Measurements from ENCODE around the gene IQGAP1. TPM values are rescaled to one million over a fixed set of nuclear protein-coding genes. Genes with fewer than 3 reads are reported as not detected.

Gene IQGAP1
- total and polyA plus RNA-seq, 9 of the 15 experiments (the other 6 are each of a cell fraction or from before 2014, with no cell fraction given) = 37.6 to 143 (median 77.7) TPM

DNA sequence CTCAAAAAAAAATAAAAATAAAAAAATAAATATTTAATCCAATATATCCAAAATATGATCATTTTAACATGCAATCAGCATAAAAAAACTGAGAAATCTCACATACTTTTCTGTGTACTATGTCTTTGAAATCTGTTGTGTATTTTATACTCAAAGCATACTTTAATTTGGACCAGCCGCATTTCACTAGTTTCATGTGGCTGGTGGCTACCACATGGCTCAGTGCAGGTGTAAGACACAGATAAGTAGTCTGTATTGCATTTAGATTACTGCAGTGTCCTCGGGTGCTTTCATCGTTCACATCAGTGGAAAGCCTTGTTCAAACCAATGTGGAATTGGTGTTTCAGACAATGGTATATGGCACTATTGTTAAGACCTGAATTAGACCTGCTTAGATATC, 152.7 kb downstream of the IQGAP1 start (continued):
- TF ChIP-seq CCNT2 (IDR thresholded peaks at IDR 0.05; ENCODE audit: borderline replicate concordance, extremely low read depth, insufficient read length, low read depth, low read length) (no peak), FOXJ2 (tag; IDR thresholded peaks at IDR 0.05) (no peak), RFX1 (IDR thresholded peaks at IDR 0.05) (no peak), C11orf30 (IDR thresholded peaks at IDR 0.05; ENCODE audit: low read depth) (peak; percentile 26; the same call in 1 of the 2 replicates), RCOR1 (IDR thresholded peaks at IDR 0.05; ENCODE audit: borderline replicate concordance in 1 of 2, low read depth in 2 of 2, low read length in 2 of 2) (peak in 1 of 2 experiments; percentile 72; a peak in 1 of 4 replicates), HES1 (IDR thresholded peaks at IDR 0.05; ENCODE audit: low read depth) (peak; percentile 56; the same call in 1 of the 2 replicates), MECOM (CRISPR knock-in tag; IDR thresholded peaks at IDR 0.05) (0 out of 2 replicates have a peak, but pooled peaks have one; percentile 50), POLR2AphosphoS5 (IDR thresholded peaks at IDR 0.05; ENCODE audit: control insufficient read depth, insufficient read depth, low read depth, low read length) (peak; percentile 78), KLF16 (IDR thresholded peaks at IDR 0.05) (peak; percentile 54; the same call in 1 of the 2 replicates), ID3 (CRISPR knock-in tag; IDR thresholded peaks at IDR 0.05) (no peak), ID3 (tag; IDR thresholded peaks at IDR 0.05) (no peak), MEIS2 (IDR thresholded peaks at IDR 0.05; ENCODE audit: partially characterized antibody) (peak; percentile 48), FUS (optimal IDR thresholded peaks at IDR 0.05; ENCODE audit: low read depth, low read length) (no peak), RAD21 (CRISPR knock-in tag; conservative IDR thresholded peaks at IDR 0.05 in 1 of 2, IDR thresholded peaks at IDR 0.05 in 1 of 2) (0 out of 4 replicates have a peak, but pooled peaks of 1 of the 2 experiments have one; percentile 3), ZNF408 (CRISPR knock-in tag; IDR thresholded peaks at IDR 0.05; ENCODE audit: low read depth) (no peak), SMAD4 (CRISPR knock-in tag; conservative IDR thresholded peaks at IDR 0.05) (0 out of 2 replicates have a peak, but pooled peaks have one; percentile 49), ZNF561 (CRISPR knock-in tag; conservative IDR thresholded peaks at IDR 0.05) (no peak), NCOR1 (IDR thresholded peaks at IDR 0.05) (peak; percentile 77), SMARCC2 (IDR thresholded peaks at IDR 0.05; ENCODE audit: low read depth) (no peak), PHTF2 (CRISPR knock-in tag; IDR thresholded peaks at IDR 0.05) (no peak), SOX6 (IDR thresholded peaks at IDR 0.05) (peak; percentile 90), ELK1 (CRISPR knock-in tag; IDR thresholded peaks at IDR 0.05) (no peak), MTA2 (IDR thresholded peaks at IDR 0.05; ENCODE audit: low read depth) (peak; percentile 80)
- TF ChIP-seq, protein P1, sequence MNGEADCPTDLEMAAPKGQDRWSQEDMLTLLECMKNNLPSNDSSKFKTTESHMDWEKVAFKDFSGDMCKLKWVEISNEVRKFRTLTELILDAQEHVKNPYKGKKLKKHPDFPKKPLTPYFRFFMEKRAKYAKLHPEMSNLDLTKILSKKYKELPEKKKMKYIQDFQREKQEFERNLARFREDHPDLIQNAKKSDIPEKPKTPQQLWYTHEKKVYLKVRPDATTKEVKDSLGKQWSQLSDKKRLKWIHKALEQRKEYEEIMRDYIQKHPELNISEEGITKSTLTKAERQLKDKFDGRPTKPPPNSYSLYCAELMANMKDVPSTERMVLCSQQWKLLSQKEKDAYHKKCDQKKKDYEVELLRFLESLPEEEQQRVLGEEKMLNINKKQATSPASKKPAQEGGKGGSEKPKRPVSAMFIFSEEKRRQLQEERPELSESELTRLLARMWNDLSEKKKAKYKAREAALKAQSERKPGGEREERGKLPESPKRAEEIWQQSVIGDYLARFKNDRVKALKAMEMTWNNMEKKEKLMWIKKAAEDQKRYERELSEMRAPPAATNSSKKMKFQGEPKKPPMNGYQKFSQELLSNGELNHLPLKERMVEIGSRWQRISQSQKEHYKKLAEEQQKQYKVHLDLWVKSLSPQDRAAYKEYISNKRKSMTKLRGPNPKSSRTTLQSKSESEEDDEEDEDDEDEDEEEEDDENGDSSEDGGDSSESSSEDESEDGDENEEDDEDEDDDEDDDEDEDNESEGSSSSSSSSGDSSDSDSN (IDR thresholded peaks at IDR 0.05; ENCODE audit: borderline replicate concordance in 1 of 2, low read depth in 2 of 2, low read length in 2 of 2) = 0 out of 4 replicates have a peak, but pooled peaks of 1 of the 2 experiments have one; percentile 31
- TF ChIP-seq, protein P2, sequence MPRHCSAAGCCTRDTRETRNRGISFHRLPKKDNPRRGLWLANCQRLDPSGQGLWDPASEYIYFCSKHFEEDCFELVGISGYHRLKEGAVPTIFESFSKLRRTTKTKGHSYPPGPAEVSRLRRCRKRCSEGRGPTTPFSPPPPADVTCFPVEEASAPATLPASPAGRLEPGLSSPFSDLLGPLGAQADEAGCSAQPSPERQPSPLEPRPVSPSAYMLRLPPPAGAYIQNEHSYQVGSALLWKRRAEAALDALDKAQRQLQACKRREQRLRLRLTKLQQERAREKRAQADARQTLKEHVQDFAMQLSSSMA (CRISPR knock-in tag; IDR thresholded peaks at IDR 0.05) = no peak
